Measurements from ENCODE around the gene COL5A2. TPM values are rescaled to one million over a fixed set of nuclear protein-coding genes. Genes with fewer than 3 reads are reported as not detected.

The COL5A2 gene
- polyA plus RNA-seq, 3 donors: 111 to 147 (median 133) TPM

DNA sequence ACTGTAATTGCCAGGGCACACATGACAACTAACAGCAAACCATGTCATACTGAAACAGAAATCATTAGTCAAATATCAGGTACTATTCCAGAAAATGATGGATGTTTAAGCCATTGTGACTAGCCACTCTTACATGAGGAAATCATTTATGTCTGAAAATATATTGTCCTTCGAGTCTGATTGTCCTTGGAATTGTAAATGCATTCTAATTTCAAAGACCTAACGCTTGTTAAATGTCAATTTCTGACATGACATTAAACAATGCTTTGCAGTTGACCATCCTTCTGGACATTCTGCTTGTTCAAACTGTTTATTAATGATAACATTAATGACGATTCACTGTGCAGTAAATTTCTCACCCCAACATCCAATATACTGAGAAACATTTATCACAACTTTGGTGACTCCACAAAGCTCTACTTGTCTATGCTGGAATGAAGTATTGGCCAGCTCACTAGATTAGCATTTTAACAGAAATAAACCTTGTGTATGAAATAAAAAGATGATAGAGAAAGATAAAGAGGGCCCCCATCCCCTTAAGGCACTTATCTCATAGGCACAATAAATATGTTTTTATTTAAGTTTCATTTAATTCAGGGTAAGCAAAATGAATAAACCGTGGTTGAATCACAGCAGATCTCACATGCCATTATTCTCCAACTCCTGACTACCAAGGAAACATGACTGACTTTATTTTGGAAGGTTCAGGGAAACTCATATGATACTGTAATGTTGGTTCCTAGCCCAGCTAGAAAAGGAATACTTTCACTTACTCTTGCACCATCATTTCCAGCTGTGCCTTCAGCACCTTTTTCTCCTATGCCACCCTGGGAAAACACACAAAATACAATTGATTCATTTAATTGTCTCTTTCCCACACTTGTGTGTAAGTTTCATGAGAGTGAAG lies 123.1 kb downstream of the COL5A2 start:
- DNase-seq: no peak

DNA sequence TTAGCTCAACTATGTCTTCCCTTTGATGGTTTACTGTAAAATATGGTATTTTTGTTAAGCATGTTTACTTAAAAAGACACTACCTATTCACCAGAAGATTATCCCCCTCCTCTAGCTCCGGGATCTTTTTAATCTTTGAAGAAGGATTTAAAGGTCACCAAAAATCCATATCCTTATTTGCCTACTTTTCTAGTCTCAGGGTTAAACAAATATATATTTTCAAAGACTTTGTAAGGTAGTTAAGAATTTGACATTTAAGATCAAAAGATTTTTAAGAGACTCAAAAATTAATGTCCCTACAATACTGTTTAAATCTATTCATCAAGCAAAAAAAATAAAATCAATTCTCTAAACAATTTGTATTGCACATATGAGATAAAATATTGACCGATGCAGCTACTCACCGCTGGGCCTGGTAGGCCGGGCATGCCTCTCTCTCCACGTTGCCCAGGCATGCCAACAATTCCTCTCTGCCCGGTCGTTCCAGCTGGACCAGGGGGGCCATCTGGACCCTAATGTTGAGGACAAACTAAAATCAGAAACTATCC lies 129.3 kb downstream of the COL5A2 start:
- DNase-seq: no peak

DNA sequence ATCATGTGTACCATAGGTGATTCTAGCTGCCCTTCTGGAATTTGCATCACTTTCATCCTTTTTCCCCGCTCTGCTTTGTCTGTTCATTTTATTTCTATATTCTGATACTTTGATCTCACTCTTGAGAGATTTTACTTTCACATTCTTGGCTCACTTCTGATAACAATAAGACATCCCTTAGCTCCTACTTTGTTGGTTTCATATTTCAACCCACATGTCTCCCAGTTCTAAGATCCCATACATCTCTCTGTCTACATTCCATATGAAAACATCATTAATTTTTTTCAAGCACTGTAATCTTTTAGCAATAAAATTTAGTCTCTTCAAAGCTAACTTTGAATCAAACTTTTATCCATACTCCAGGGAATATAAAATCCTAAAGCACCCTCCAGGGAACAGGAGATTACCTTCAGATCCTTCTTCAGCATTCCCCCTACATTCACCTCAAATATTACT lies 129.8 kb downstream of the COL5A2 start:
- no peak for DNase-seq

DNA sequence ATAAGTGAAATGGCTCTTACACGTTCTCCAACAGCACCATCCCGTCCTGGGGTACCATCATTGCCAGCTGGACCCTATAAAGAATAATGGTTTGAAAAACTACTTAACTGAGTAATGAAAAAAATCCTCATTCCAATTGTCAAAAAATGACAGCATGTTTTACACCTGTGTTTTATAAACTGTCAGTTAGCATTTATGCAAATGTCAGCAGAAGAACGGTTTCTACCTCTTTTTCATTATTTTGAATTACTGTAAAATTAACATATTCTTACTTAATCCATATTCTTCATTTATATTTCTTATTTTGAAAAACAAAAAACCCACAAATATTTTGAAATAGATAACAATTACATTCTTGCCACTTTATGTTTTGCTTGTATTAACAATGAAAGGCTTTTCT lies 131.4 kb downstream of the COL5A2 start:
- no peak for DNase-seq

DNA sequence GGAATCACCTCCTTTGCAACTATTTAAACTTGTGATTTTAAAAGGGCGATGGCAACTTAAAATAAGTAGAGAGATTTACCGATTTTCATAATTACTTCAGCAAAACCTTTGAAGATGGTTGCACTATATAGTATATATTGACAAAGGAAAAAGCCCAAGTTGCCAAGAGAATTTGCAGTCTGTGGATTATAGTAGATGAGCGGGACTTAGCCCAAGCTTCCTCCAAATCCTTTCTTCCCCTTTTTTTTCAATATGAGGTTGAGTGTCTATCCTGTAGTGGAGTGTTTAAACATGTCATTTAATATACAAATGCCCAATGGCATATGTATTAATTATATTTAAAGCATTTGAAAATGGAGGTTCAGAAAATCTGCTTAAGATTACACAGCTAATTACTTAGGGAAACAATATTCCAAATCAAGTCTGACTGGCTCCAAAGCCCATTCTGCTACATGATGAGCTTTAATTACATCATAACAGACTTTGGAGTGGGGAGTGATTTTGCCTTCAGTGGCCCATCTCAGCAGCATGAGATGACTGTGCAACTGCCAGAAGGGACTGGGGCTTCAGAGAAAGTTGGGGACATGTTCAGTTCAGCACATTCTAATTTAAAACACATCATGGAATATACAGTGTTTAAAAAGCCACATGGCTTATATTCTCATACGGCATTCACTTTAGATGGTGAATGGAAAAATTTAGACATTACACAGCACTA lies 132.2 kb downstream of the COL5A2 start:
- no peak for DNase-seq

DNA sequence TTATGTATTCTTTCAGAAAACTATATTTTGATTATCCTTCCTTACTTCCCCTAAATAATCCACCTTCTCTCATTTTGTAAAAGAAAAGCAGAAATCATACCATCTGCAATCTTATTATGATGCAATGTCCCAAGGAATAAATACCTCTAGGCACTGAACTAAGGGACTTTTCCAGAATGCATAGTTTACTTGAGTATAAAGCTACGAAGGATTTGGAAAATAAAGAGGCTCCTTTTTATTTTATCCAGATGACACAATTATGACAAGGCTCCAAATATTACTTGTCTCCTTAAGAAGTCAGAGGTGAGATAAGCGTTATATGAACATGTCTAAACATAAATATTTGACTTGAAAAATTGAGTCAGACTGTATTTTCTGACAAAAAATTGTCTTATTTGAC lies 133.2 kb downstream of the COL5A2 start:
- DNase-seq: no peak

DNA sequence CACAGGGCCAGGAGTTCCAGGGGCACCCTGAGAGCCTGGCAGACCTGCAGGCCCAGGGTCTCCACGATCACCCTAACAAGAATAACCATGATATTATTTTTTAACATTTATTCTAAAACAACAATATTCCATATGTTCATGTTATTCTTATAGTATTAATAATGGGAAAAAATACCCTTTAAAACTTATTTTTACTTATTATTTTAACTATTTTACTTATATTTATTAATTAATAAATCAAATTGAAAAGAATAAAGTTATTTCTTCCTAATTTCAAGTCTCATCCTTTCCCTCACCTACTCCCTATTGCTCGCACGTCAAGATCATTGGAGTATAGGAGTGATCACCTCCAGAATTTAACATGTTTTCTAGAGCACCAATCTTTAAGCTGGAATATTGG lies 133.7 kb downstream of the COL5A2 start:
- DNase-seq: no peak

DNA sequence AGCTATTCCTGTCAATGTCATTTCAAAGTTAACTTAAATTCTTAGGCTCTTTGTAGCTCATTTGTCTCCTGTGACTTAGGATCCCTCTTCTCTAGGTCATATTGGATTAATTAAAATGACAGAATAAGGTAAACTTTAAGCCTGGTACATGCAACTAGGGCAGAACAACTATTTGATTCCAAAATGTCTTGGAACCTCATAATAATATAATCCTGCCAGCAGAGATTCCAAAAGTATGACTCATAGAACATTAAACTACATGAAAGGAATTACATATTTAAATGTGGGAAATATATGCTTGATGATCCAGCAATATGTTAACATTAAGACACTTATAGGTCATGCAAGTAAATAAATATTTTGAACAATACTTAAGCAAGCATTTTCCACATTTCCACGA lies 142.0 kb downstream of the COL5A2 start:
- no peak for DNase-seq

DNA sequence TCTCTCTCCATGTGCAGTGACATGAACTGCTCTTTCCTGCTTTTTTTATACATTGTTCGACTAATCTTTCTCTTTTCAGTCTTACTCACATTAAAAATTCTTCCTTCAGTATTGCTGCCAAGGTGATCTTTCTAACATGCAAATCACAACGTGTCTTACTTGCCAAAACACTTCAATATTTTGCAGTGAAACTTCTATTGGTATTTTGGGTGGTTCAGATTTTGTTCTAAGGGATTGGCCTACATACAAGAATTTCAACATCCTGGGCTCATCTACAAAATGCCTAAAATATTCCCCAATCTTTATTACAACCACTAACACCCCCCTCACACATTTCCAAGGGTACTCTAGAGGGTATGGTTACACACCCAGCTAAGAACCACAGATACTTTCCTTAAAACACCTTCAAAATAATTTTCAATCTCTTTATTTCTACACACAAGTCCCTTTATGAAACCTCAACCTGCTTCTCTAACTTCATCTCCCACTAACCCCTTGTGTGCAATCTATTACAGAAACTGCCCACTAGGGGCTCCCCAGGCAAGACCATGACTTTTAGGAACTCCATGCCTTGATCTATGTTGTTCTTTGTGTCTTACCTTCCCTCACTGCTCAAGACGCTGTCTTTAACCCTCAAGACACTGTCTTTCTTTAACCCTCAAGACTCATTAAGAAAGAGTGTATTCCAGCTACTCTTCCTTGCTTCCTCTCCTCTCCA lies 154.5 kb downstream of the COL5A2 start:
- no peak for DNase-seq

DNA sequence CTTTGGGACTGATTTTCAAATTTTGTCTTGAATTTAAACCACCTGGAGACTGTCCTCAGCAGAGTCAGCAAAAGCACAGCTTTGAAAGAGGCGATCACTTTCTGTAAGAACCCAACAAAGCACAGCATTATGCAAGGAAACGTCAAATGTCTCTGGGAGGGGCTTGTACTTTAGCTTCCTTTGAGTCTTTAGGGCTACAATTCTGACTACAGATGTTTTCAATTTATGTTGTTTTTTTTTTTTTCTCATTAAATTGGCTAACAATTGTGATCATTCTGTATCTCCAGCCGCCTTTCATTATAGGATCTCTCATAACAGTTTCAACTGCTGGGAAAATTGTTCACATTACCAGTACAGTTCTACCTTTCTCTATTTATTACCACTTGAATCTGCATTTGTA lies 157.1 kb downstream of the COL5A2 start:
- no peak for DNase-seq

DNA sequence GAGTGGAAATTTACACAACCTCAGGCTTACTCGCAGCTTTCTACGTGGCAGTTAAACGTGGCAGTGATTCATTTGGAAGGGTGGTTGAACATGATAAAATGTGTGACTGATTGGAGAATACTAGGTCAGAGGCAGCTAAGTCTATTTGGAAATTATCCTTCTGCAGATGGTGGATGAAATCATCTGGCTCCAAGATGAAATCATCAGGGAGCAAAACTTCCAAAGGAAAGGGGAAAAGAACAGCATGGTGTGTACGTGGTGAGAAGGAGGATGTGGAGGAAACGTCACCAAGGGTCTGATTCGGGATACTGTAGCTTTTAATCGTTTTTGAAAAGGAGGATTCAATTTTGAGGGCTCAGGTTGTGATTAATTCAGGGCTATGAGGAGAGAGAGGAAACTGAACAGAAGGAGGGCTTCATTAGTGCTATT lies 157.5 kb downstream of the COL5A2 start:
- DNase-seq: no peak

DNA sequence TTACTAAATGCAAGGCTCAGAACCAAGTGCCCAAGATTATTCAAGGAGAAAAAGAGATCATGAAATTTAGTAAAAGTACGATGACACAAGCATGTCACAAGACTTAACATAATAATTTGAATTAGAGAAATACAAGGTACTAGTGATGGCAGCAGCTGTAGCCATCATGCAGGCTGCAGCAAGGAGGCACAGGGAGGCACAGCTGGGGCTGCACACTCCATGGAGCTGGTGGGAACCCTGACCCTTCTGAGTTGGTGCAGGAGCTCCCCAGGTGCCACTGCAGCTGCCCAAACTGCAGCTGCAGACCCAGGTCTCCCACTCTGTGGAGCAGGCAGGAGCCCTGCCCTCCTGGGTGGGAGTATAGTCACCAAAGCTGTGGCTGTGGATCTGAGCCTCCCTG lies 159.4 kb downstream of the COL5A2 start:
- no peak for DNase-seq

DNA sequence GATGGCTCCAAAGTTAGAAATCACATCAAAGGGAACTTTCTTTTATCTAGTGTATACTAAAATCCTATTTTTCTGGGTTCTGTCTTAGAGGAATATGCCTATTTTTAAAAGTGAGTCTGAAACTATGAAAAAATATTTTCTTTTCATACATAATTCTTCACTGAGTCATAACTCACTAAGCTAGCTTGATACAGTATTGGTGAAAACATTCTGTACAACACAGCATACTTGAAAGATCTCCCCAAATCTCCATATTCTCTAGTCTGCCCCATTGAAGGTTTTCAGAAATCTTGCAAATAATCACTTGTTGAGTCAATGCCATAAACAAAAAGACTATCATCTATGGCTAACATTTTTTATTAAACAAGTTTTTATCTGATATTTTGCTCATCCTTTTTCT lies 160.9 kb downstream of the COL5A2 start:
- DNase-seq: no peak

DNA sequence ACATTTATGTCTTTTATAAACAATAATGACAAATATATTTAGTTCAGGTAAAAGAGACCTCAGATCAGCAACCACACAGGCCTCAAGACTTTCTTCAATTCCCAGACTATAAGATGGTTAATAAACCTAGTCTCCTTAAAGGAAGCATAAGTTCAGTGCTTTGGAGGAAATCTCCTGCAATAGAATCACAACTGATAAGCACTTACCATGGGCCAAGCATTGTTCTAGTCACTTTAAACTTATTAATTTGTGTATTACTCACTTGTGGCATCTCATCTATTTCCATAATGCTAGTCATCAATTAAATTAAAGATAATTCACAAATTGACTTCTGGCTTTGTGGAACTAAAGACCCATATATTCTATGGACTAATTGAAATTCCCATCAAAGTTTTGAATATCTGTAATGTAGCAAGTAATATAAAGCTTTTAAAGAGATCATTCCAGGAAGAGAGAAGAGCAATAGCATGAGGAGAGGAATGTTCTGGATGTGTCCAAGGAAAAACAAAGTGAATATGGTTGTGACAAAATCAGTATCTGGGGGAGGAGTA lies 163.2 kb downstream of the COL5A2 start:
- no peak for DNase-seq

DNA sequence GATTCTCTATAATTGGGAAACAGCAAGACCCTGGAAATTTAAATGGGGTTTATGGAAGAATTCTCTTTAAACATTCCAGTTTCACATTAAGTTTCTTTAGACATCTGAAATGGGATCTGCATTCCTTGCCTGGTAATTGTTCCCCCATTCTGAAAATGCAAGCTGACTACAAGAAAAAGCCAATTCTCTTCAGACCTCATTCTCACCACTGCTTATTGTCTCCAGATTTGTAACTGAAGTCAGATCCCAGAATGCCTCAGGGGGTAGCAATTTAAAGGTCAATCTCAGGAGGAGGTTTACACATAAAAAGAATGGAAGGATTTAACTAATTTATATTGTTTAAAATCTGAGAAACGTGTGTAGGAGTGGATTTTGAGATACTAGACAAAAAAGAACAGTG lies 164.2 kb downstream of the COL5A2 start:
- DNase-seq: no peak

DNA sequence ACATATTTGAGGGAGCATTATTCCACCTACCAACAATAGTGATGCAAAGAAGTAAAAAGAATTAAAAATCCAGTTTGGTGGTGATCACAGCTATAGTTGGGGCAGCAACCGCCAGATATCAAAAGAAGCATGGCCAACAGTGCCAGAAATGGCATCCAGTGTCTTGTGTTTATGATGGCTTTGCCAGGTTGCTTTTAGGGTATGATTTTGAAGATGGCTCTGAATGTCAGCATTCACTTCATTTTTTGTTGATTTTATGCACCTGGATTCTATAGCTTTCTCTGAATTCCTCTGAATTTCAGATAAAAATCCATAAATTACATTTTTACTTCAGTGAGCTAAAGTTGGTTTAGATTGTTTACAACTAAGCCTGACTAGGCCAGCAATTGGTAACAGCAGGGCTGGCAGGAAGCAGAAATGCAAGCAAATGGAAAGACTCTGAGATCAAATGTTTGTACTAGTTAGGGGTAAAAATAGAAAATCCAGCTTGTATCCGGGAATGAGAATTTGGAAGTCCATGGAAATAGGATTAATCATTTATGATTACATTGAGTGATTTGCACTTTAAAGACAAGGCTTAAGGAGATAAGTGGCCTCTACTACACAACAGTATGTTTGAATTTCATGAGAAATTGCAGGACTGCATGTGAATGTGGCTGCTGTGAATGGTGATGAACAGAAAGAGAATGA lies 165.0 kb downstream of the COL5A2 start:
- no peak for DNase-seq

DNA sequence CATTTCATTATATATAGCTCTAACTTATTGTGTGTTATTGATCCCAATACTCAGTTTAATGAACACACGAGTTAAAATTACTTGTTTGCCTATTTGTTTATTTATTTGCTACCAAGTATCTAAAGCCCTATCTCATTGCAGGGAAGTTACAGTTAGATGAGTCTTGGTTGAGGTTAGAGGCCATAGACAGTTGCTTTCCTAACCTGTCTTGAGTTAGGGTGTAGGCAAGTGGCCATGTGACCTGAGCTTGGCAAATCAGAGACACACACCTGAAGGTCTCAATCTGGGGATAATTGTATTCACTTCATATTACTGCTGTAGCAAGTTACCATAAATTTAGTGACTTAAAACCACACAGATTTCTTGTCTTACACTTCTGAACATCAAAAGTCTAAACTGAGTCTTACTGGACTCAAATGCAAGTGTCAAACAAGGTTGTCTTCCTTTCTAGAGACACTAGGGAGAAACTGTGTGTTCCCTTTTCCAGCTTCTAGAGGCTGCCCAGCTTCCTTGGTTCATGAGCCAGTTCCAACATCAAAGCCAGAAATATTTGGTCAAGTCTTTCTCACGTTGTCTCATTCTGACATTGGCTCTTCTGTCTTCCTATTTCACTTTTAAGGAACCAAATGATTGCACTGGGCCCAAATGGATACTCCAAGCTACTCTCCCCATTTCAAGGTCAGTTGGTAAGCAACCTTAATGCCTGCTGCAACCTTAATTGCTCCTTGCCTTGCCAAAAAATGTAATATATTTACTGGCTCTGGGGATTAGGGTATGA lies 165.7 kb downstream of the COL5A2 start:
- DNase-seq: no peak

DNA sequence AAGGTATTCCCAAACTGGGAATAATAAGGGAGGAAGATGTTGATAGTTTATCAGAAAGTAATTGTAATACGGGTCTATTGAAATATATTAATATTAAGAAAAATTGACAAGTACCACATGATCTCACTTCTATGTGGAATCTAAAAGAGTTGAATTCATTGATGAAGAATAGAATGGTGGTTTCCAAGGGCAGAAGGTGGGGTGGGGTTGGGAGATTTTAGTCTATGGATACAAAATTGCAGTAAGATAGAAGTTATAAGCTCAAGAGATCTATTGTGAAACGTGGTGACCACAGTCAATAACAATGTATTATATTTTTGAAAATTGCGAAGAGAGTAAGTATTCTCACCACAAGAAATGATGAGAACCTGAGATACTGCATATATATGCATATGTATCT lies 166.5 kb downstream of the COL5A2 start:
- no peak for DNase-seq

DNA sequence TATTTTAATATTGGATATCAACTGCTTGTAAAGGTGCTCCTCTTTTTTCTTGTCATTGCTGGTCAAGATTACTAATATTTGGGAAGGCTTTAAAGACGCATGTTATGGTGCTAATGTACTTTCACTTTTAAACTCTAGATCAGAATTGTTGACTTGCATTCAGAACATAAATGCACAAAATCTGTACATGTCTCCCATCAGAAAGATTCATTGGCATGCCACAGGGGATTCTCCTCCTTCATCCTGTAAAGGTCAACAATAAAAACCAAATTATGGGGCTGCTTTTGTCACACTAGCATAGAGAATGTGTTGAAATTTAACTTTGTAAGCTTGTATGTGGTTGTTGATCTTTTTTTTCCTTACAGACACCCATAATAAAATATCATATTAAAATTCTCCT lies 167.2 kb downstream of the COL5A2 start:
- DNase-seq: no peak

DNA sequence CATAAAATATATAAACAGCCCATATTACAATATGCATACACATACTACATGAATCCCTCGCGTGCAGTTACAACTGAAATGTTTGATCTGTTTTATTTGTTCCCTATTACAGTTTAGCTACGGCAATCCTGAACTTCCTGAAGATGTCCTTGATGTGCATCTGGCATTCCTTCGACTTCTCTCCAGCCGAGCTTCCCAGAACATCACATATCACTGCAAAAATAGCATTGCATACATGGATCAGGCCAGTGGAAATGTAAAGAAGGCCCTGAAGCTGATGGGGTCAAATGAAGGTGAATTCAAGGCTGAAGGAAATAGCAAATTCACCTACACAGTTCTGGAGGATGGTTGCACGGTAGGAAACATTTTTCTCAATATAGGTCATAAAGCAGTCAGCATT lies 169.0 kb downstream of the COL5A2 start:
- no peak for DNase-seq

Data from renal pelvis (tissue), 4 donors.